Sigmoid colon (tissue), 7 donors: ENCODE data around the gene PXK. TPM values are rescaled to one million over a fixed set of nuclear protein-coding genes. Genes with fewer than 3 reads are reported as not detected.
"Not testable (repeated sequence)": the region's sequence is repeated elsewhere in the genome, so short reads cannot be mapped to it uniquely, and the experiment has no call there.

ENCODE experiments used
- DNase-seq: peaks from one replicate; pipeline ENCODE4 v3.0.0-alpha.2; 2019
- H3K27ac ChIP-seq, 4 donors: fragments of 200-600 bp; sonication (generic); one replicate each; pipeline ENCODE4 v1.5.1; 2016 to 2019; ENCODE audit warnings: mild to moderate bottlenecking in 1 of 4
- H3K27me3 ChIP-seq, 3 donors: fragments of 200-600 bp; sonication (generic); one replicate each; pipeline ENCODE4 v1.5.1; 2019; ENCODE audit warnings: mild to moderate bottlenecking in 1 of 3
- H3K36me3 ChIP-seq, 4 donors: fragments of 200-600 bp; sonication (generic); one replicate each; pipeline ENCODE4 v1.5.1; 2016 to 2019
- H3K4me1 ChIP-seq, 4 donors: fragments of 200-600 bp; sonication (generic); one replicate each; pipeline ENCODE4 v1.5.1; 2017 to 2019
- H3K4me3 ChIP-seq, 4 donors: fragments of 200-600 bp; sonication (generic); one replicate each; pipeline ENCODE4 v1.5.1; 2017 to 2019; ENCODE audit warnings: mild to moderate bottlenecking in 2 of 4, moderate library complexity in 1 of 4
- H3K9me3 ChIP-seq, 4 donors: fragments of 200-600 bp in 3 of 4; sonication (generic) in 3 of 4; one replicate each; pipeline versions ENCODE4 v1.5.1 to v1.6.1; 2013 to 2019
- CTCF ChIP-seq, 4 experiments: fragments of 450-650 bp in 3 of 4; fragments of 200-600 bp in 1 of 4; IDR thresholded peaks; one replicate each; pipeline ENCODE4 v1.5.1; 2016 to 2019; ENCODE audit warnings: antibody characterized with exemption in 4 of 4, mild to moderate bottlenecking in 3 of 4, moderate library complexity in 2 of 4
- EP300 ChIP-seq, 4 donors: sonication (generic); formaldehyde crosslinking; IDR thresholded peaks; one replicate each; pipeline ENCODE4 v1.6.1; 2017; ENCODE audit warnings: antibody characterized with exemption in 4 of 4
- POLR2A ChIP-seq, 2 donors: fragments of 450-650 bp; IDR thresholded peaks; one replicate each; pipeline ENCODE4 v1.6.1; 2016; ENCODE audit warnings: antibody characterized with exemption in 2 of 2, mild to moderate bottlenecking in 2 of 2, moderate library complexity in 2 of 2
- POLR2AphosphoS5 ChIP-seq, 4 donors: sonication (generic); formaldehyde crosslinking; IDR thresholded peaks; one replicate each; pipeline ENCODE4 v1.6.1; 2017; ENCODE audit warnings: antibody characterized with exemption in 4 of 4
- WGBS, 2 donors: extraction: QIAGEN DNeasy Blood & Tissue Kit; methylation state at CpG; one replicate each; pipeline ENCODE4 v1.1.7; 2013; 5-methylcytosine and 5-hydroxymethylcytosine counted together
- intact Hi-C: fragments of 100-400 bp; cut with DNase I; formaldehyde crosslinking; loops from one replicate; pipeline ENCODE4 v1.15.1; 2023
- polyA plus RNA-seq, 3 donors: library from polyadenylated mRNA; stranded (reverse); fragments of 200-250 nt; gene quantifications; one replicate each; pipeline ENCODE4 v1.2.3, GENCODE V29; 2013
- total RNA-seq, 4 donors: library from RNA; depleted of rRNA; stranded (reverse); fragments of >200 nt; gene quantifications; one replicate each; pipeline ENCODE4 v1.1.0, GENCODE V29; 2016
- donor health status: healthy with polysubstance abuse.
- donor health status: Bipolar disorder and iron deficiency.
- donor health status: healthy.

The PXK gene
- total and polyA plus RNA-seq, 7 donors: 6.9 to 58.7 (median 30.3) TPM

DNA sequence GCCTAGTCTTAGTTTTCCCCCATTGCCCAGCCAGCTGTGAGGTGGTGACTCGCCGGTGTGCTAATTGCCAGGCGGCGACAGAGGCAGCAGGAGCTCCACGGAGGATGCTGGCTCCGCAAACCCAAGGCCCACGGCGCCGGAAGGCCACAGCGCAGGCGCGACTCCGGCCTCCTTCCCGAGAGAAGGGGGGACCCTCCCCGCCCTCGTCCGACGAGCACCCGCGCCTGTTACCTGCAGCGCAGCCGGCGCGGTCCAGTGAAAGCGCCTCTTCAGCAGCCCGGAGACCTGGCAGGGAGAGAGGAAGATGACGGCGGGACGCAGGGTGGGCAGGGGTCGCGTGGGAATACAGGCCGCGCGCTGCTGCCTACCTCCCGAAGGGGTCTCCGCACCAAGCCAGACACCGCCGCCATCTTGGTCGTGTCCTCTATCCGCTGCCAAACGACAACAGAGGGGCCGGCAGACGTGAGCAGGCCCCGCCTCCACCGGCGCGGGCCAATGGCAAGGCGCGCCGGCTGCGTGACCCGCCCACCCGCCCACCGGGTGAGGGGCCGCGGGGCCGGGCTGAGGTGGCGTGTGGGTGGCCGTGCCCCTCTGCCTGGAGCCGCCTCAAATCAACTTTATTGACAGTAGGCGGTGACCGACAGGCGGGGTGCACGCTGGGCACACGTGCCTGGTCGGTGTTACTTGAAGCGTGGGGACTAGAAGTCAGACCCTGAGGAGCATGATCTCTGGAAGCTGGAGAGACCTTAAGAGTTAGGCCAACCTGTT lies 100.9 kb downstream of the PXK start, which contains the start of gene PDHB:
Gene PDHB, minus strand, starts transcription at position 433 of the 768 bp plus-strand sequence. Its CDS starts 23 bp downstream, at position 410.
- peak within 1 kb of the TSS; percentile 87 to 94 (median 90) for H3K27ac ChIP-seq
- no peaks in the 10 kb centered on the region for H3K9me3 ChIP-seq
- intact Hi-C loops: loop anchor here (2.0 kb wide), 1 partner anchor 57 kb away; no protein-coding TSS in a partner anchor
- DNase-seq: peak; percentile 97
- peaks cover 0 to 49% (median 34%) of the 10 kb centered on the region in 4 donors for H3K4me1 ChIP-seq
- peaks cover 16 to 35% (median 25%) of the 10 kb centered on the region in 4 donors for H3K36me3 ChIP-seq
- TF ChIP-seq EP300 (IDR thresholded peaks at IDR 0.05): no peak
- TF ChIP-seq POLR2AphosphoS5 (IDR thresholded peaks at IDR 0.05): peak; percentile 82 to 95 (median 90)
- peak; percentile 70 to 80 for TF ChIP-seq POLR2A (IDR thresholded peaks at IDR 0.05)
- TF ChIP-seq CTCF (IDR thresholded peaks at IDR 0.05): no peak
- no peaks in the 10 kb centered on the region for H3K27me3 ChIP-seq
- WGBS, 2 donors: 0 to 1% methylated on average over 67 of the region's 67 CpGs
- H3K4me3 ChIP-seq: peak within 1 kb of the TSS; percentile 62 to 80 (median 74)

DNA sequence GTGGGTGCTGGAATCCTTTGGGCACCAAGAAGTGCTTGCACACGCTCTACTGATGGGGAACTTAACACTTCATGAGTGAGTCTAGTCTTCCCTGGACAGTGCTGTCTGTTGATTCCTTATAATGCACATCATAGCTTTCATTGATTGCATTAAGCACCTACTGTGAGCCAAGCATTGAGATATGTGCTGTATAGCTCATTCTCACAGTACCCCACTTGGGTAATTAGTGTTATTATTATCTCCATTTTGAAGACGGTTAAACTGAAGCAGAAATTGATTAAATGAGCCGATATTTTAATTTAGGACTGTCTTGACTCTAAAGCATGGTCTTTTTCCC lies 101.4 kb downstream of the PXK start:
- Histone ChIP-seq H3K27me3 (no peaks in the 10 kb centered on the region), H3K4me3 (peak overlapping the region; percentile 62 to 80 (median 74)), H3K36me3 (peaks cover 15 to 30% (median 20%) of the 10 kb centered on the region in 4 donors), H3K27ac (peak overlapping the region; percentile 87 to 94 (median 90)), H3K4me1 (peaks cover 0 to 47% (median 34%) of the 10 kb centered on the region in 4 donors), H3K9me3 (no peaks in the 10 kb centered on the region)
- TF ChIP-seq POLR2A (IDR thresholded peaks at IDR 0.05) (no peak), POLR2AphosphoS5 (IDR thresholded peaks at IDR 0.05) (no peak), CTCF (IDR thresholded peaks at IDR 0.05) (no peak), EP300 (IDR thresholded peaks at IDR 0.05) (no peak)
- DNase-seq: no peak
- intact Hi-C loops: loop anchor here (2.0 kb wide), 1 partner anchor 57 kb away; no protein-coding TSS in a partner anchor
- 68% methylated on average over 3 of the region's 3 CpGs for WGBS, 2 donors

GRCh38 chr3:58434511-58434910 lies 101.8 kb downstream of the PXK start:
- no peak for TF ChIP-seq POLR2A (IDR thresholded peaks at IDR 0.05)
- TF ChIP-seq CTCF (IDR thresholded peaks at IDR 0.05): no peak
- no peak for TF ChIP-seq POLR2AphosphoS5 (IDR thresholded peaks at IDR 0.05)
- no peak for TF ChIP-seq EP300 (IDR thresholded peaks at IDR 0.05)
- no peak for DNase-seq
- Histone ChIP-seq H3K27me3 (no peaks in the 10 kb centered on the region), H3K4me1 (peaks cover 0 to 45% (median 34%) of the 10 kb centered on the region in 4 donors), H3K4me3 (no peak overlapping the region), H3K36me3 (peaks cover 12 to 26% (median 18%) of the 10 kb centered on the region in 4 donors), H3K27ac (peak overlapping the region; percentile 87 to 94 (median 90)), H3K9me3 (no peaks in the 10 kb centered on the region)
- WGBS, 2 donors: 95% methylated on average over 11 of the region's 11 CpGs
- intact Hi-C loops: loop anchor here (2.0 kb wide), 1 partner anchor 56 kb away; no protein-coding TSS in a partner anchor

DNA sequence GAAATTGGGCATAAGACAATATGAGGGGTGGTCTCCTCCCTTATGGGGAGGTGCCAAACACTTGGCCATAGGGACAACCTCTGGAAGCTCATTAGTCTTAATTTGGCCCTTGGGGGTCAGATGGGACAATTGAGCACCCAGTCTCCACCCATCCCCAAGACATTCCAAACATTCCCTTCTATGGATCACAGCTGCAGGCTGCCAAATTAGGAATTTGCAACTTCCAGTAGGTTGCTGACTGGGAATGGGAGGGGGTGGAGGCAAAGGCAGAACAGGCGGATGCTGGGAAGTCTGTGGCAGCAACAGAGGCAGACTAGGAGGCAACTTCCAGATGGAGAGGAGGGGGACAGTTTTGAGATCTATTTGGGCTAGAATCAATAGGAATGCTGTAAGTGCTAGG lies 102.3 kb downstream of the PXK start:
- TF ChIP-seq POLR2A (IDR thresholded peaks at IDR 0.05) (no peak), POLR2AphosphoS5 (IDR thresholded peaks at IDR 0.05) (peak in 1 of 4 donors; percentile 29)
- intact Hi-C loops: loop anchor here (2.0 kb wide), 1 partner anchor 56 kb away; no protein-coding TSS in a partner anchor
- H3K4me3 ChIP-seq: no peak overlapping the region
- H3K27me3 ChIP-seq: no peaks in the 10 kb centered on the region
- no peak for DNase-seq
- 79 to 85% methylated on average over 1 of the region's 1 CpG for WGBS, 2 donors
- peak overlapping the region; percentile 87 to 94 (median 90) for H3K27ac ChIP-seq
- no peaks in the 10 kb centered on the region for H3K9me3 ChIP-seq
- peaks cover 7 to 21% (median 15%) of the 10 kb centered on the region in 4 donors for H3K36me3 ChIP-seq
- H3K4me1 ChIP-seq: peaks cover 0 to 45% (median 34%) of the 10 kb centered on the region in 4 donors

DNA sequence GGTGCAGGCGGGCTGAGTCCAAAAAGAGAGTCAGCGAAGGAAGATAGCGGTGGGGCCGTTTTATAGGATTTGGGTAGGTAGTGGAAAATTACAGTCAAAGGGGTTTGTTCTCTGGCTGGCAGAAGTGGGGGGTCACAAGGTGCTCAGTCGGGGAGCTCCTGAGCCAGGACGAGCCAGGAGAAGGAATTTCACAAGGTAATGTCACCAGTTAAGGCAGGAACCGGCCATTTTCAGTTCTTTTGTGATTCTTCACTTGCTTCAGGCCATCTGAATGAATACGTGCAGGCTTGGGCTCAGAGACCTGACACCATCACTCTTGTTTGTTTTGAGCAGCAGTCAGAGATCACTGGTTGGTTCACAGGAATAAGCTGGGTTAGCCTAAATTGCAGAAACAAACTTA lies 104.6 kb downstream of the PXK start:
- intact Hi-C loops, H3K27me3 ChIP-seq, H3K27ac ChIP-seq, H3K36me3 ChIP-seq, H3K4me3 ChIP-seq, DNase-seq, H3K9me3 ChIP-seq: not testable (repeated sequence)
- H3K4me1 ChIP-seq: peaks cover 0 to 36% (median 26%) of the 10 kb centered on the region in 4 donors
- WGBS, 2 donors: 84 to 85% methylated on average over 8 of the region's 8 CpGs

GRCh38 chr3:58440996-58441355 lies 108.3 kb downstream of the PXK start:
- H3K9me3 ChIP-seq, H3K4me3 ChIP-seq, H3K36me3 ChIP-seq, intact Hi-C loops, H3K27ac ChIP-seq, H3K4me1 ChIP-seq, H3K27me3 ChIP-seq, DNase-seq: not testable (repeated sequence)
- 81 to 85% methylated on average over 6 of the region's 6 CpGs for WGBS, 2 donors
